Fibroblast of lung (primary cell): Measurements from ENCODE around the gene IBA57.

Source experiments
- CTCF ChIP-seq, 2 donors: IDR thresholded peaks in 1 of 2; conservative IDR thresholded peaks in 1 of 2; 1 replicate in 1 of 2; 2 replicates in 1 of 2; pipeline ENCODE4 v1.5.1; 2011 to 2012; ENCODE audit warnings: low read length in 2 of 2, control low read depth in 1 of 2, inconsistent platforms in 1 of 2, low read depth in 1 of 2, mild to moderate bottlenecking in 1 of 2
- EZH2 ChIP-seq: IDR thresholded peaks from 2 replicates; pipeline ENCODE4 v1.5.1; 2012; ENCODE audit warnings: low read length, control low read depth, mild to moderate bottlenecking; ENCODE audit errors: missing control alignments

- TF ChIP-seq EZH2 (no peak), CTCF (conservative IDR thresholded peaks at IDR 0.05 in 1 of 2, IDR thresholded peaks at IDR 0.05 in 1 of 2; ENCODE audit: low read depth in 1 of 2, low read length in 2 of 2) (no peak)
These were observed 41.8 kb downstream of the IBA57 start for GRCh38 chr1:228207381-228207810.
